ENCODE results near the gene CCL22. TPM values are rescaled to one million over a fixed set of nuclear protein-coding genes. Genes with fewer than 3 reads are reported as not detected.
"Not testable (repeated sequence)": the region's sequence is repeated elsewhere in the genome, so short reads cannot be mapped to it uniquely, and the experiment has no call there.

Gene CCL22
- total RNA-seq, 1 donor from 2014 or later = not detected

GRCh38 chr16:57348327-57348726, 10.3 kb upstream of the CCL22 start:
- no peak for DNase-seq

- DNase-seq = no peak
Measured at GRCh38 chr16:57349212-57350031, 9.2 kb upstream of the CCL22 start.

GRCh38 chr16:57352636-57353047, 5.9 kb upstream of the CCL22 start:
- no peak for DNase-seq

GRCh38 chr16:57354311-57354710, 4.3 kb upstream of the CCL22 start:
- no peak for DNase-seq

- DNase-seq = no peak
Measured at GRCh38 chr16:57355898-57356414, 2.6 kb upstream of the CCL22 start.

GRCh38 chr16:57356547-57356946, 2.0 kb upstream of the CCL22 start:
- no peak for DNase-seq

GRCh38 chr16:57357330-57358085, 1.1 kb upstream of the CCL22 start:
- no peak for DNase-seq

GRCh38 chr16:57358086-57358420, 530 bp upstream of the CCL22 start:
- DNase-seq = no peak

- no peak for DNase-seq
Measured at GRCh38 chr16:57360321-57360935, 1.8 kb downstream of the CCL22 start.

- no peak for DNase-seq
Measured at GRCh38 chr16:57361404-57361803, 2.8 kb downstream of the CCL22 start.

- no peak for DNase-seq
Measured at GRCh38 chr16:57364143-57364542, 5.6 kb downstream of the CCL22 start.

- DNase-seq = peak; percentile 51
Measured at GRCh38 chr16:57366544-57367040, 8.0 kb downstream of the CCL22 start.

GRCh38 chr16:57367116-57367752, 8.7 kb downstream of the CCL22 start:
- peak; percentile 80 for DNase-seq

GRCh38 chr16:57371494-57372371, 13.2 kb downstream of the CCL22 start:
- no peak for DNase-seq

GRCh38 chr16:57372372-57373116, 14.0 kb downstream of the CCL22 start, which contains the start of gene CX3CL1:
TSS of gene CX3CL1 (plus strand) at chr16:57372490. CDS start at chr16:57372569, 79 bp downstream.
- peak; percentile 77 for DNase-seq

GRCh38 chr16:57373117-57373947, 14.7 kb downstream of the CCL22 start:
- no peak for DNase-seq

GRCh38 chr16:57374067-57374534, 15.5 kb downstream of the CCL22 start:
- DNase-seq = peak; percentile 27

- not testable (repeated sequence) for DNase-seq
Measured at GRCh38 chr16:57374925-57375465, 16.4 kb downstream of the CCL22 start.

GRCh38 chr16:57376313-57376818, 17.8 kb downstream of the CCL22 start:
- DNase-seq = no peak

Measured in dermis blood vessel endothelial cell (primary cell).